ENCODE measurements around the gene ACTR5.

DNA sequence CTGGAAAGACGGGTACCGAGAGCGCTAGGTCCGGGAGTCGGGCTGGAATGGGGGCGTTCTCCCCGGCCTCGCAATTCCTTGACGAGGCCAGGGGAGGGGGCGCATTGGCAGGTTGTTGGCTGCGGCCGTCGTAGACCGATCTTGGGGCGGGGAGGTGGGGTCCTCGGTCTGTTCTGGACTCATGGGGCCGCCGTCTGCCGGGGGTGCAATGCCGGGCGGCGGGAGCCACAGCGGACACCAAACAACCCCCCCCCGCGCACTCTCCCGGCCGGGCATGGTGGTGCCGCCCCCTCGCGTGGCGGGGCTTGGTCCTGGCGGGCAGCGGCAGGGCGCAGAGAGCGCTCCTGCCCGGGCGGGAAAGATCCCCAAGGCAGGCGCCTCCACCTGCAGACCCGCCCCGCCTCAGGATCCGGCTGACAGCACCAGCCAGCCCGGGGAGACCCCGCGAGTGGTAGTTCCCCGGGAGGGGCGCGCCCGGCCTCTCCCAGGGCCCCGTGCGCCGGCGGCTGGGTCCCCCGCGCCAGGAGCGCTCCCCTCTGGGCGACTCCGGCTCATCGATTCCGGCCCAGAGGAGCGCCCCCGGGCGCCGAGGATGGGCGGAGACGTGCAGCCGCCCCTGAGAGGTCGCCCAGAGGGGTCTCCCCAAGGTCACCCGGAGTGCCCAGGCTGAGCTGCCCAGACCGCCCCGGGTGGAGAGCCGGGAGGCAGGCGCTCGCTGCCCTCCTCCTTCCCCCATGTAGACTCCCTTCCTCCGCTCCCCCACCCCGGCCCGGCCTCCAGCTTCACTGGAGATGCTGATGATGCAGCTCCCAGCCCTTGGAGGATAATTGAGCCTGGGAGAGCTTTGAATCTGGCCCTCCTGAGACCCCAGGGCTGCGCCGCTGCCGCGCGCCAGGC lies 57.9 kb downstream of the ACTR5 start:
- TF ChIP-seq, protein P1, sequence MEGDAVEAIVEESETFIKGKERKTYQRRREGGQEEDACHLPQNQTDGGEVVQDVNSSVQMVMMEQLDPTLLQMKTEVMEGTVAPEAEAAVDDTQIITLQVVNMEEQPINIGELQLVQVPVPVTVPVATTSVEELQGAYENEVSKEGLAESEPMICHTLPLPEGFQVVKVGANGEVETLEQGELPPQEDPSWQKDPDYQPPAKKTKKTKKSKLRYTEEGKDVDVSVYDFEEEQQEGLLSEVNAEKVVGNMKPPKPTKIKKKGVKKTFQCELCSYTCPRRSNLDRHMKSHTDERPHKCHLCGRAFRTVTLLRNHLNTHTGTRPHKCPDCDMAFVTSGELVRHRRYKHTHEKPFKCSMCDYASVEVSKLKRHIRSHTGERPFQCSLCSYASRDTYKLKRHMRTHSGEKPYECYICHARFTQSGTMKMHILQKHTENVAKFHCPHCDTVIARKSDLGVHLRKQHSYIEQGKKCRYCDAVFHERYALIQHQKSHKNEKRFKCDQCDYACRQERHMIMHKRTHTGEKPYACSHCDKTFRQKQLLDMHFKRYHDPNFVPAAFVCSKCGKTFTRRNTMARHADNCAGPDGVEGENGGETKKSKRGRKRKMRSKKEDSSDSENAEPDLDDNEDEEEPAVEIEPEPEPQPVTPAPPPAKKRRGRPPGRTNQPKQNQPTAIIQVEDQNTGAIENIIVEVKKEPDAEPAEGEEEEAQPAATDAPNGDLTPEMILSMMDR (IDR thresholded peaks at IDR 0.05): no peak
- no peak for TF ChIP-seq POLR2A (IDR thresholded peaks at IDR 0.05; ENCODE audit: low read depth)
- no peak for TF ChIP-seq POLR2AphosphoS5 (IDR thresholded peaks at IDR 0.05)
- no peak for TF ChIP-seq EP300 (IDR thresholded peaks at IDR 0.05)

All from esophagus muscularis mucosa (tissue), 4 donors.